Measurements from ENCODE around the gene FAM13A.
A peak's percentile ranks its signal among the peaks of the same experiment; 100 is the strongest.

FAM13A gene

GRCh38 chr4:88803600-88804096 lies 253.3 kb downstream of the FAM13A start:
- H3K9me3 ChIP-seq (ENCODE audit: control insufficient read depth in 5 of 5, low read length in 5 of 5), result no peaks in the 10 kb centered on the region
- no peaks in the 10 kb centered on the region for H3K27me3 ChIP-seq (ENCODE audit: control insufficient read depth in 5 of 5, insufficient read depth in 4 of 5, low read length in 5 of 5)
- H3K9ac ChIP-seq (ENCODE audit: low read length in 5 of 5), result no peak overlapping the region
- peak overlapping the region; percentile 54 for H3K27ac ChIP-seq (ENCODE audit: low read depth, low read length)
- peaks cover 6 to 25% (median 20%) of the 10 kb centered on the region in 5 donors for H3K36me3 ChIP-seq (ENCODE audit: control insufficient read depth in 5 of 5, insufficient read depth in 5 of 5, low read length in 5 of 5)
- no peak overlapping the region for H3K4me3 ChIP-seq (ENCODE audit: low read depth in 1 of 5, low read length in 5 of 5)
- H3K4me1 ChIP-seq (ENCODE audit: control insufficient read depth in 5 of 5, insufficient read depth in 5 of 5, low read length in 5 of 5), result peaks cover 3 to 28% (median 21%) of the 10 kb centered on the region in 5 donors

GRCh38 chr4:88802585-88803286 lies 254.2 kb downstream of the FAM13A start:
- H3K4me1 ChIP-seq (ENCODE audit: control insufficient read depth in 5 of 5, insufficient read depth in 5 of 5, low read length in 5 of 5), result peaks cover 3 to 20% (median 16%) of the 10 kb centered on the region in 5 donors

GRCh38 chr4:88802138-88802537 lies 254.8 kb downstream of the FAM13A start:
- Histone ChIP-seq H3K36me3 (ENCODE audit: control insufficient read depth in 5 of 5, insufficient read depth in 5 of 5, low read length in 5 of 5) (peaks cover 11 to 31% (median 25%) of the 10 kb centered on the region in 5 donors), H3K27ac (ENCODE audit: low read depth, low read length) (peak overlapping the region; percentile 40), H3K4me3 (ENCODE audit: low read depth in 1 of 5, low read length in 5 of 5) (no peak overlapping the region), H3K4me1 (ENCODE audit: control insufficient read depth in 5 of 5, insufficient read depth in 5 of 5, low read length in 5 of 5) (peaks cover 3 to 19% (median 10%) of the 10 kb centered on the region in 5 donors), H3K9ac (ENCODE audit: low read length in 5 of 5) (no peak overlapping the region), H3K27me3 (ENCODE audit: control insufficient read depth in 5 of 5, insufficient read depth in 4 of 5, low read length in 5 of 5) (no peaks in the 10 kb centered on the region), H3K9me3 (ENCODE audit: control insufficient read depth in 5 of 5, low read length in 5 of 5) (no peaks in the 10 kb centered on the region)

More at GRCh38 chr4:88802585-88803286, 254.2 kb downstream of the FAM13A start:
- H3K4me3 ChIP-seq (ENCODE audit: low read depth in 1 of 5, low read length in 5 of 5), result no peak overlapping the region
- H3K9ac ChIP-seq (ENCODE audit: low read length in 5 of 5), result no peak overlapping the region
- no peaks in the 10 kb centered on the region for H3K9me3 ChIP-seq (ENCODE audit: control insufficient read depth in 5 of 5, low read length in 5 of 5)
- no peaks in the 10 kb centered on the region for H3K27me3 ChIP-seq (ENCODE audit: control insufficient read depth in 5 of 5, insufficient read depth in 4 of 5, low read length in 5 of 5)
- peaks cover 11 to 30% (median 25%) of the 10 kb centered on the region in 5 donors for H3K36me3 ChIP-seq (ENCODE audit: control insufficient read depth in 5 of 5, insufficient read depth in 5 of 5, low read length in 5 of 5)
- peak overlapping the region; percentile 40 for H3K27ac ChIP-seq (ENCODE audit: low read depth, low read length)

- Histone ChIP-seq H3K4me1 (ENCODE audit: control insufficient read depth in 5 of 5, insufficient read depth in 5 of 5, low read length in 5 of 5) (peaks cover 3 to 19% (median 6%) of the 10 kb centered on the region in 5 donors), H3K27ac (ENCODE audit: low read depth, low read length) (no peak overlapping the region), H3K36me3 (ENCODE audit: control insufficient read depth in 5 of 5, insufficient read depth in 5 of 5, low read length in 5 of 5) (peaks cover 11 to 35% (median 25%) of the 10 kb centered on the region in 5 donors), H3K9ac (ENCODE audit: low read length in 5 of 5) (no peak overlapping the region), H3K9me3 (ENCODE audit: control insufficient read depth in 5 of 5, low read length in 5 of 5) (peaks cover 0 to 3% (median 0%) of the 10 kb centered on the region in 5 donors), H3K27me3 (ENCODE audit: control insufficient read depth in 5 of 5, insufficient read depth in 4 of 5, low read length in 5 of 5) (no peaks in the 10 kb centered on the region), H3K4me3 (ENCODE audit: low read depth in 1 of 5, low read length in 5 of 5) (no peak overlapping the region)
These were observed 257.1 kb downstream of the FAM13A start for GRCh38 chr4:88799900-88800299.

GRCh38 chr4:88797725-88798124 lies 259.3 kb downstream of the FAM13A start:
- H3K9ac ChIP-seq (ENCODE audit: low read length in 5 of 5), result no peak overlapping the region
- peaks cover 0 to 3% (median 0%) of the 10 kb centered on the region in 5 donors for H3K9me3 ChIP-seq (ENCODE audit: control insufficient read depth in 5 of 5, low read length in 5 of 5)
- peaks cover 11 to 46% (median 24%) of the 10 kb centered on the region in 5 donors for H3K36me3 ChIP-seq (ENCODE audit: control insufficient read depth in 5 of 5, insufficient read depth in 5 of 5, low read length in 5 of 5)
- no peaks in the 10 kb centered on the region for H3K27me3 ChIP-seq (ENCODE audit: control insufficient read depth in 5 of 5, insufficient read depth in 4 of 5, low read length in 5 of 5)
- peaks cover 2 to 10% (median 3%) of the 10 kb centered on the region in 5 donors for H3K4me1 ChIP-seq (ENCODE audit: control insufficient read depth in 5 of 5, insufficient read depth in 5 of 5, low read length in 5 of 5)
- H3K27ac ChIP-seq (ENCODE audit: low read depth, low read length), result peak overlapping the region; percentile 31
- no peak overlapping the region for H3K4me3 ChIP-seq (ENCODE audit: low read depth in 1 of 5, low read length in 5 of 5)

GRCh38 chr4:88796545-88796944 lies 260.4 kb downstream of the FAM13A start:
- no peaks in the 10 kb centered on the region for H3K27me3 ChIP-seq (ENCODE audit: control insufficient read depth in 5 of 5, insufficient read depth in 4 of 5, low read length in 5 of 5)
- H3K4me3 ChIP-seq (ENCODE audit: low read depth in 1 of 5, low read length in 5 of 5), result no peak overlapping the region
- no peak overlapping the region for H3K27ac ChIP-seq (ENCODE audit: low read depth, low read length)
- peaks cover 0 to 3% (median 0%) of the 10 kb centered on the region in 5 donors for H3K9me3 ChIP-seq (ENCODE audit: control insufficient read depth in 5 of 5, low read length in 5 of 5)
- H3K9ac ChIP-seq (ENCODE audit: low read length in 5 of 5), result no peak overlapping the region
- peaks cover 5 to 46% (median 13%) of the 10 kb centered on the region in 5 donors for H3K36me3 ChIP-seq (ENCODE audit: control insufficient read depth in 5 of 5, insufficient read depth in 5 of 5, low read length in 5 of 5)
- peaks cover 0 to 10% (median 0%) of the 10 kb centered on the region in 5 donors for H3K4me1 ChIP-seq (ENCODE audit: control insufficient read depth in 5 of 5, insufficient read depth in 5 of 5, low read length in 5 of 5)

- H3K4me3 ChIP-seq (ENCODE audit: low read depth in 1 of 5, low read length in 5 of 5), result no peak overlapping the region
- H3K9ac ChIP-seq (ENCODE audit: low read length in 5 of 5), result no peak overlapping the region
- H3K27ac ChIP-seq (ENCODE audit: low read depth, low read length), result no peak overlapping the region
- H3K9me3 ChIP-seq (ENCODE audit: control insufficient read depth in 5 of 5, low read length in 5 of 5), result peaks cover 0 to 3% (median 0%) of the 10 kb centered on the region in 5 donors
- peaks cover 0 to 10% (median 0%) of the 10 kb centered on the region in 5 donors for H3K4me1 ChIP-seq (ENCODE audit: control insufficient read depth in 5 of 5, insufficient read depth in 5 of 5, low read length in 5 of 5)
- peaks cover 6 to 47% (median 17%) of the 10 kb centered on the region in 5 donors for H3K36me3 ChIP-seq (ENCODE audit: control insufficient read depth in 5 of 5, insufficient read depth in 5 of 5, low read length in 5 of 5)
- no peaks in the 10 kb centered on the region for H3K27me3 ChIP-seq (ENCODE audit: control insufficient read depth in 5 of 5, insufficient read depth in 4 of 5, low read length in 5 of 5)
These were observed 262.0 kb downstream of the FAM13A start for GRCh38 chr4:88794952-88795351.

- no peak overlapping the region for H3K9ac ChIP-seq (ENCODE audit: low read length in 5 of 5)
- peaks cover 0 to 10% (median 0%) of the 10 kb centered on the region in 5 donors for H3K4me1 ChIP-seq (ENCODE audit: control insufficient read depth in 5 of 5, insufficient read depth in 5 of 5, low read length in 5 of 5)
- H3K27ac ChIP-seq (ENCODE audit: low read depth, low read length), result no peak overlapping the region
- H3K27me3 ChIP-seq (ENCODE audit: control insufficient read depth in 5 of 5, insufficient read depth in 4 of 5, low read length in 5 of 5), result no peaks in the 10 kb centered on the region
- H3K9me3 ChIP-seq (ENCODE audit: control insufficient read depth in 5 of 5, low read length in 5 of 5), result peaks cover 0 to 3% (median 0%) of the 10 kb centered on the region in 5 donors
- H3K36me3 ChIP-seq (ENCODE audit: control insufficient read depth in 5 of 5, insufficient read depth in 5 of 5, low read length in 5 of 5), result peaks cover 9 to 47% (median 19%) of the 10 kb centered on the region in 5 donors
- no peak overlapping the region for H3K4me3 ChIP-seq (ENCODE audit: low read depth in 1 of 5, low read length in 5 of 5)
These were observed 262.8 kb downstream of the FAM13A start for GRCh38 chr4:88794087-88794690.

- Histone ChIP-seq H3K27me3 (ENCODE audit: control insufficient read depth in 5 of 5, insufficient read depth in 4 of 5, low read length in 5 of 5) (no peaks in the 10 kb centered on the region), H3K9me3 (ENCODE audit: control insufficient read depth in 5 of 5, low read length in 5 of 5) (peaks cover 0 to 3% (median 0%) of the 10 kb centered on the region in 5 donors), H3K27ac (ENCODE audit: low read depth, low read length) (peak overlapping the region; percentile 1), H3K9ac (ENCODE audit: low read length in 5 of 5) (no peak overlapping the region), H3K4me3 (ENCODE audit: low read depth in 1 of 5, low read length in 5 of 5) (no peak overlapping the region), H3K36me3 (ENCODE audit: control insufficient read depth in 5 of 5, insufficient read depth in 5 of 5, low read length in 5 of 5) (peaks cover 12 to 47% (median 20%) of the 10 kb centered on the region in 5 donors), H3K4me1 (ENCODE audit: control insufficient read depth in 5 of 5, insufficient read depth in 5 of 5, low read length in 5 of 5) (peaks cover 0 to 10% (median 0%) of the 10 kb centered on the region in 5 donors)
These were observed 263.5 kb downstream of the FAM13A start for GRCh38 chr4:88793475-88793874.

- peak overlapping the region; percentile 1 for H3K27ac ChIP-seq (ENCODE audit: low read depth, low read length)
- no peak overlapping the region for H3K4me3 ChIP-seq (ENCODE audit: low read depth in 1 of 5, low read length in 5 of 5)
- peaks cover 0 to 3% (median 0%) of the 10 kb centered on the region in 5 donors for H3K9me3 ChIP-seq (ENCODE audit: control insufficient read depth in 5 of 5, low read length in 5 of 5)
- no peak overlapping the region for H3K9ac ChIP-seq (ENCODE audit: low read length in 5 of 5)
- H3K36me3 ChIP-seq (ENCODE audit: control insufficient read depth in 5 of 5, insufficient read depth in 5 of 5, low read length in 5 of 5), result peaks cover 12 to 47% (median 18%) of the 10 kb centered on the region in 5 donors
- peaks cover 0 to 5% (median 0%) of the 10 kb centered on the region in 5 donors for H3K4me1 ChIP-seq (ENCODE audit: control insufficient read depth in 5 of 5, insufficient read depth in 5 of 5, low read length in 5 of 5)
- H3K27me3 ChIP-seq (ENCODE audit: control insufficient read depth in 5 of 5, insufficient read depth in 4 of 5, low read length in 5 of 5), result no peaks in the 10 kb centered on the region
These were observed 264.2 kb downstream of the FAM13A start for GRCh38 chr4:88792821-88793220.
